BLaER1 treated with 17β-estradiol and CSF1 and Interleukin-3, amounts not matched to agents 10 nM and 100 nM (cell line): ENCODE results near the gene CREB3L1.

Experiments
- H3K27ac ChIP-seq, 11 experiments: shearing (Covaris generic); formaldehyde crosslinking; 2 replicates each; pipeline ENCODE4 v1.8.1; 2022
- H3K27me3 ChIP-seq, 11 experiments: shearing (Covaris generic); formaldehyde crosslinking; 2 replicates each; pipeline ENCODE4 v1.8.1; 2022
- H3K36me3 ChIP-seq, 11 experiments: shearing (Covaris generic); formaldehyde crosslinking; 2 replicates each; pipeline ENCODE4 v1.8.1; 2022
- H3K4me1 ChIP-seq, 10 experiments: shearing (Covaris generic); formaldehyde crosslinking; 2 replicates each; pipeline ENCODE4 v1.8.1; 2022
- H3K4me2 ChIP-seq, 11 experiments: shearing (Covaris generic); formaldehyde crosslinking; 2 replicates each; pipeline ENCODE4 v1.8.1; 2022
- H3K4me3 ChIP-seq, 10 experiments: shearing (Covaris generic); formaldehyde crosslinking; 2 replicates each; pipeline ENCODE4 v1.8.1; 2022
- H3K9ac ChIP-seq, 11 experiments: shearing (Covaris generic); formaldehyde crosslinking; 2 replicates each; pipeline ENCODE4 v1.8.1; 2022
- H3K9me3 ChIP-seq, 11 experiments: shearing (Covaris generic); formaldehyde crosslinking; replicated peaks in 1 of 11; 2 replicates each; pipeline ENCODE4 v1.8.1; 2022
- H4K20me1 ChIP-seq, 11 experiments: shearing (Covaris generic); formaldehyde crosslinking; 2 replicates each; pipeline ENCODE4 v1.8.1; 2022
- Cebpa-rat ChIP-seq, 11 experiments: shearing (Covaris generic); IDR thresholded peaks; 2 replicates each; pipeline ENCODE4 v1.8.1; 2022

CREB3L1 gene

DNA sequence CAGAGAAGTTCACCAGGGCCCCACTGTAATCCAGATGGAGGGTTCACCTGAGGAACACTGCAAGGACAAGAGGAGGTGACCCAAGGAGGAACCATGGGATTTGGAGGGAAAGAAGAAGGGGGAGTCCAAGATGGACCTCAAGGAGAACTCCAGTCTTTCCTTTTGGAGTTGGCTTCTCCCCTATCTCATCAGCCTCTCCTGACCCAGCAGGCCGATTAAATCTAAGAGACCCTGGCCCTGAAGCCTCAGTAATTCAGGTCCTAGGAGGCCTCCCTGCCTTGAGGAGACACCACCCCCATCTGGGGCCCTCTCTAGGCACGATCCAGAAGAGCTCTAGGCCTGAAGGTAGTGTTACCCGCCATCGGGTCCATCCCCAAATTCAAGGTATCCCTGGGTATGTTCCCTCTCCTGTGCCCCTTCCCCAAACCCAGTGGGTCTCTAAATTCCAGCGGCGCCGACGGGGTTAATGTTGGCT is 54.7 kb downstream of the CREB3L1 start:
- Histone ChIP-seq H3K4me2 (peak overlapping the region; percentile 83 to 97 (median 90); a peak in 19 of 22 replicates), H3K4me1 (peaks cover 39 to 71% (median 60%) of the 10 kb centered on the region in 10 experiments), H3K9me3 (no peaks in the 10 kb centered on the region), H3K4me3 (peak overlapping the region in 8 of 10 experiments; percentile 50 to 67 (median 58); a peak in 13 of 20 replicates), H3K27ac (no peak overlapping the region), H3K36me3 (no peaks in the 10 kb centered on the region), H3K27me3 (peaks cover 69 to 94% (median 90%) of the 10 kb centered on the region in 11 experiments), H4K20me1 (peaks cover 0 to 24% (median 5%) of the 10 kb centered on the region in 11 experiments; a peak in 9 of 22 replicates), H3K9ac (peak overlapping the region in 2 of 11 experiments; percentile 50 to 53; a peak in 2 of 22 replicates)
- no peak for TF ChIP-seq Cebpa-rat (IDR thresholded peaks at IDR 0.05)

DNA sequence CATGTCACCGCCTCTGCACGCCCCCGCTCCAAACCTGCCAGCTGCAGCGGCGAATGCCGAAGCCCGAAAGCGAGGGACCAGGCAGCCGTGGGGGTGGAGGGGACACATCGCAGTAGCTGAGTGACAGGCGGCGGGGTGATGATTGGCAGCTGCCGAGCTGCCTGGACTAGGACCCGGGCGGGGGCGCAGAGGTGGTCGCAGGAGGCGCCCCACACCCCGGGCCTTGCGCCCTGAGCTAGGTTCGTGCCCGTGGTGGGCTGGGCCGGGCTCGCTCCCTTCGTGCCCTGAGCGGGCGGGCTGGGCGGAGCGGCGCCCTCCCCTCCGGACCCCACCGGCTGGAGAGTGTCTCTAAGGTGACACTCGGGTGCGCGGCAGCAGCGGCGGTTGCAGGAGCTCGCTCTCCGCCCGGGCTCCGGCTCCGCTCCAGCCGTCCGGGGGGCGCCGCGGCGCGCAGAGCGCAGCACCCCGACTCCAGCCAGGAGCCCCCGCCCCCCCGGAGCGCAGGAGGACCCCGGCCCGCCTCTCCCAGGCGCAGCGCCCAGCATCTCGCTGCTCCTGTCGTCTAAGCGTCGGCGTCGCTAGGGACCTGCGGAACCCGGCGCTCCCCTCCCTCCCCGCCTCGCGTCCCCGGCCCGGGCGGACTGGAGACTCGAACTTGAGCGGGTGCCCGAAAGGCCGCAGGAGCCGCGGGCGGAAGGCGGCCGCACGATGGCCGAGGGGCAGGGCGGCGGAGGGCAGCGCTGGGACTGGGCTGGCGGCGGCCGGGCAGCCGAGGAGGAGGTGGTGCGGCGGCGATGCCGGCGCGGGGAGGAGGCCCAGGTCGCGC is 55.3 kb downstream of the CREB3L1 start:
- peak overlapping the region; percentile 44 to 67 (median 56) for H3K4me3 ChIP-seq
- no peaks in the 10 kb centered on the region for H3K36me3 ChIP-seq
- no peak for TF ChIP-seq Cebpa-rat (IDR thresholded peaks at IDR 0.05)
- H3K4me2 ChIP-seq, result peak overlapping the region; percentile 83 to 97 (median 90)
- H3K9ac ChIP-seq, result peak overlapping the region in 10 of 11 experiments; percentile 32 to 62 (median 54); a peak in 18 of 22 replicates
- peaks cover 69 to 89% (median 85%) of the 10 kb centered on the region in 11 experiments for H3K27me3 ChIP-seq
- peaks cover 39 to 78% (median 67%) of the 10 kb centered on the region in 10 experiments for H3K4me1 ChIP-seq
- H3K9me3 ChIP-seq, result no peaks in the 10 kb centered on the region
- H4K20me1 ChIP-seq, result peaks cover 0 to 24% (median 5%) of the 10 kb centered on the region in 11 experiments; a peak in 9 of 22 replicates
- no peak overlapping the region for H3K27ac ChIP-seq

GRCh38 chr11:46333394-46333947 is 56.0 kb downstream of the CREB3L1 start:
- Histone ChIP-seq H3K4me3 (peak overlapping the region; percentile 44 to 67 (median 56)), H3K27me3 (peaks cover 69 to 82% (median 79%) of the 10 kb centered on the region in 11 experiments)

DNA sequence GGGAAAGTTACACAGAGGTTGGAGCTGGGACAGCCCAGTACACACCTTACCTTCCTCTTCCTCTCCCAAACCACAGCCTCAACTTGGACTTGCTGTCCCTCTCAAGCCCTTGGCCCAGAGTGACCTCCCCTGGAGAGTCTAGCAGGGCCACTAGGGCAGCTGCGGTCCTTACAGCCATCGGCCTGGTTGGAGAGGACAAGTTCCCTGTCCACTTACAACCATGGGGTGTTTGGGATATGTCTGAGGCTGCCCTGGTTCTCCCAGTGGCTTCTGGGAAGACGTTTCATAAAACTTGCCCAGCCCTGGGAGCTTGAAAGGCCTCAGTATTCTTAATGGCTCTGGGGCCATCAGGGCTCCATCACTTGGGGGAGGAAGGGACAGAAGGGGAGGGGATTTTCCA is 56.7 kb downstream of the CREB3L1 start:
- H3K27me3 ChIP-seq, result peaks cover 67 to 74% (median 71%) of the 10 kb centered on the region in 11 experiments

More at GRCh38 chr11:46333394-46333947, 56.0 kb downstream of the CREB3L1 start:
- H3K36me3 ChIP-seq, result no peaks in the 10 kb centered on the region
- peak overlapping the region; percentile 83 to 97 (median 90) for H3K4me2 ChIP-seq
- no peak overlapping the region for H3K27ac ChIP-seq
- peak overlapping the region in 10 of 11 experiments; percentile 32 to 62 (median 54); a peak in 16 of 22 replicates for H3K9ac ChIP-seq
- TF ChIP-seq Cebpa-rat (IDR thresholded peaks at IDR 0.05), result no peak
- peaks cover 40 to 85% (median 73%) of the 10 kb centered on the region in 10 experiments for H3K4me1 ChIP-seq
- no peaks in the 10 kb centered on the region for H3K9me3 ChIP-seq
- H4K20me1 ChIP-seq, result peaks cover 0 to 24% (median 5%) of the 10 kb centered on the region in 11 experiments; a peak in 9 of 22 replicates

GRCh38 chr11:46335271-46335670 is 57.8 kb downstream of the CREB3L1 start:
- H3K4me2 ChIP-seq, result peak overlapping the region in 4 of 11 experiments; percentile 62 to 93 (median 90); a peak in 6 of 22 replicates
- peak overlapping the region in 4 of 11 experiments; percentile 23 to 75 (median 56); a peak in 4 of 22 replicates for H3K27ac ChIP-seq
- no peak for TF ChIP-seq Cebpa-rat (IDR thresholded peaks at IDR 0.05)
- H3K4me3 ChIP-seq, result no peak overlapping the region
- H3K9ac ChIP-seq, result no peak overlapping the region
- peaks cover 0 to 24% (median 5%) of the 10 kb centered on the region in 11 experiments; a peak in 9 of 22 replicates for H4K20me1 ChIP-seq
- H3K4me1 ChIP-seq, result peaks cover 44 to 93% (median 80%) of the 10 kb centered on the region in 10 experiments
- H3K36me3 ChIP-seq, result no peaks in the 10 kb centered on the region
- no peaks in the 10 kb centered on the region for H3K9me3 ChIP-seq
- peaks cover 56 to 64% (median 61%) of the 10 kb centered on the region in 11 experiments for H3K27me3 ChIP-seq

More for the DNA sequence above, 56.7 kb downstream of the CREB3L1 start:
- Histone ChIP-seq H3K9ac (no peak overlapping the region), H3K4me2 (peak overlapping the region in 3 of 11 experiments; percentile 89 to 97 (median 91); a peak in 4 of 22 replicates), H4K20me1 (peaks cover 0 to 24% (median 5%) of the 10 kb centered on the region in 11 experiments; a peak in 9 of 22 replicates), H3K4me3 (no peak overlapping the region; a peak in 1 of 20 replicates), H3K4me1 (peaks cover 48 to 92% (median 80%) of the 10 kb centered on the region in 10 experiments), H3K9me3 (no peaks in the 10 kb centered on the region), H3K27ac (no peak overlapping the region), H3K36me3 (no peaks in the 10 kb centered on the region)
- no peak for TF ChIP-seq Cebpa-rat (IDR thresholded peaks at IDR 0.05)

DNA sequence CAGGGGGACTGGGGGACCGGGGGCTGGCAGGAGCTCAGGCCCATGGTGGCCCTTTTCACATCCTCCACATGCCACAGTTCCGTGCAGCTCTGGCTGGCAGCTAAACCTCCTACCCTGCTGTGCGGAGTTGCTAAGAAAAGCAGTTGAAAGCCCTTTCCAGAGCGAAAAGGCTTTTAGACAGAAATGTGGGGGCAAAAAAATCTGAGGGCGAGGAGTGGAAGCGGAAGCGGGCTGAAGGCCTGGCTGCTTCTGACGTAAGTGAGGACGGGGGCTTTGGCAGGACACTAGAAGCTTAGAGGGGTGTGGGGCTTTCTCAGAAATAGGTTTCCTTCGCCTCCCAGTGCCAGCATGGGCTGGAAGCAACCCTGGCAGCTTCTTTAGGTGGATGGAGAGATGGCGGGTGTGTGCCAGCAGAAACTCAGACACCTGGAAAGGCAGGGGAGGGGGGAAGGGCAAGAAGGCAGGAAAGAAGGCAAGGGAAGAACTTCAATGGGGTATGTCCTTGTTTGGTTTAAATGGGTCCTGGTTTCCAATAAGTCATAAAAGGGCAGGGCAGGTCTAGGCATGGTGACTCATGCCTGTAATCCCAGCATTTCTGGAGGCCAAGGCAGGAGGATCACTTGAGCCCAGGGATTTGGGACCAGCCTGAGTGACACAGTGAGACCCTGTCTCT is 58.6 kb downstream of the CREB3L1 start:
- Histone ChIP-seq H3K4me3 (0 out of 20 replicates have a peak overlapping the region, but pooled peaks of 1 of the 10 experiments have one; percentile 24), H3K9me3 (no peaks in the 10 kb centered on the region), H4K20me1 (peaks cover 0 to 17% (median 5%) of the 10 kb centered on the region in 11 experiments; a peak in 9 of 22 replicates), H3K27me3 (peaks cover 48 to 56% (median 53%) of the 10 kb centered on the region in 11 experiments), H3K4me1 (peaks cover 36 to 93% (median 73%) of the 10 kb centered on the region in 10 experiments), H3K4me2 (peak overlapping the region in 10 of 11 experiments; percentile 12 to 93 (median 64); a peak in 17 of 22 replicates), H3K27ac (peak overlapping the region in 8 of 11 experiments; percentile 23 to 75 (median 46); a peak in 11 of 22 replicates), H3K36me3 (no peaks in the 10 kb centered on the region), H3K9ac (peak overlapping the region in 4 of 11 experiments; percentile 2 to 35 (median 6); a peak in 5 of 22 replicates)
- TF ChIP-seq Cebpa-rat (IDR thresholded peaks at IDR 0.05), result no peak

DNA sequence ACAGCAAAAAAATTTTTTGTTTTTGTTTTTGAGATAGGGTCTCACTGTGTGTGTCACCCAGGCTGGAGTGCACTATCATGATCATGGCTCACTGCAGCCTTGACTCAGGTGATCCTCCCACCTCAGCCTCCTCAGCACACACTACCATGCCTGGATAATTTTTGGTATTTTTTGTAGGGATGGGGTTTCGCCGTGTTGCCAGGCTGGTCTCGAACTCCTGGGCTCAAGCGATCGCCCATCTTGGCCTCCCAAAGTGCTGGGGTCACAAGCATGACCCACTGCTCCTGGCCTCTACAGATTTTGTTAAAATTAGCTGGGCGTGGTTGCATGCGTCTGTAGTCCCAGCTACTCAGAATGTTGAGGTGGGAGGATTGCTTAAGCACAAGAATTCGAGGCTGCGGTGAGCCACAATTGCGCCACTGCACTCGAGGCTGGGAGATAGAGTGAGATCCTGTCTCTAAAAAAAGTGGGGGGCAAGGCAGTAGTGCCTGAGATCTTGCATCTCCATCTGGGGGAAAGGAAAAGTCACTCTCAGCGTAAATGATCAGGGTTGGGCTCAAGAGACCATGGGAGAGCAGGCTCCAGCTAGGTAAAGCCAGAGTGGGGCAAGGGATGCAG is 59.2 kb downstream of the CREB3L1 start:
- H3K27me3 ChIP-seq, result peaks cover 42 to 50% (median 47%) of the 10 kb centered on the region in 11 experiments
- H4K20me1 ChIP-seq, result peaks cover 0 to 15% (median 5%) of the 10 kb centered on the region in 11 experiments; a peak in 9 of 22 replicates
- no peaks in the 10 kb centered on the region for H3K9me3 ChIP-seq
- H3K4me3 ChIP-seq, result peak overlapping the region in 1 of 10 experiments; percentile 24; a peak in 2 of 20 replicates
- peak overlapping the region; percentile 12 to 93 (median 62); a peak in 20 of 22 replicates for H3K4me2 ChIP-seq
- peak overlapping the region in 8 of 11 experiments; percentile 1 to 75 (median 46); a peak in 12 of 22 replicates for H3K27ac ChIP-seq
- no peaks in the 10 kb centered on the region for H3K36me3 ChIP-seq
- peaks cover 35 to 93% (median 71%) of the 10 kb centered on the region in 10 experiments for H3K4me1 ChIP-seq
- peak overlapping the region in 4 of 11 experiments; percentile 4 to 35 (median 16); a peak in 5 of 22 replicates for H3K9ac ChIP-seq
- peak in 9 of 11 experiments; percentile 47 to 77 (median 68); a peak in 13 of 22 replicates for TF ChIP-seq Cebpa-rat (IDR thresholded peaks at IDR 0.05)
